Measurements from ENCODE around the gene MSGN1.

Gene MSGN1

GRCh38 chr2:17850151-17850550 is 33.9 kb downstream of the MSGN1 start:
- no peak for DNase-seq

GRCh38 chr2:17851731-17852585 is 35.7 kb downstream of the MSGN1 start:
- DNase-seq, result no peak

- DNase-seq, result no peak
These were observed 37.5 kb downstream of the MSGN1 start for GRCh38 chr2:17853799-17854198.

GRCh38 chr2:17857021-17857420 is 40.8 kb downstream of the MSGN1 start:
- DNase-seq, result no peak

- no peak for DNase-seq
These were observed 41.8 kb downstream of the MSGN1 start for GRCh38 chr2:17858064-17858463.

GRCh38 chr2:17863539-17863938 is 47.3 kb downstream of the MSGN1 start:
- DNase-seq, result no peak

GRCh38 chr2:17864676-17865075 is 48.4 kb downstream of the MSGN1 start:
- no peak for DNase-seq

- DNase-seq, result no peak
These were observed 50.9 kb downstream of the MSGN1 start for GRCh38 chr2:17867133-17867532.

All from CD4-positive, alpha-beta T cell treated with Interferon gamma for 1 hour (primary cell).